Vagina (tissue), 2 donors: Measurements from ENCODE around the gene EIPR1.

Experiments
- CTCF ChIP-seq, 3 experiments: fragments of 450-650 bp in 2 of 3; fragments of 200-600 bp in 1 of 3; sonication (generic) in 1 of 3; IDR thresholded peaks; one replicate each; pipeline ENCODE4 v1.5.1; 2017 to 2019; ENCODE audit warnings: antibody characterized with exemption in 3 of 3, mild to moderate bottlenecking in 2 of 3, moderate library complexity in 2 of 3
- POLR2AphosphoS5 ChIP-seq, 2 donors: sonication (generic); formaldehyde crosslinking; IDR thresholded peaks; one replicate each; pipeline ENCODE4 v1.9.0; 2017; ENCODE audit warnings: antibody characterized with exemption in 2 of 2, mild to moderate bottlenecking in 2 of 2, low read depth in 1 of 2; ENCODE audit not compliant: insufficient read depth in 1 of 2

- TF ChIP-seq CTCF (IDR thresholded peaks at IDR 0.05), result no peak
- TF ChIP-seq POLR2AphosphoS5 (IDR thresholded peaks at IDR 0.05; ENCODE audit: insufficient read depth in 1 of 2, low read depth in 1 of 2), result no peak
Observed at GRCh38 chr2:3278521-3279218, 98.9 kb downstream of the EIPR1 start.
